ENCODE measurements around the gene DUSP22.
A peak's percentile ranks its signal among the peaks of the same experiment; 100 is the strongest.

The DUSP22 gene

DNA sequence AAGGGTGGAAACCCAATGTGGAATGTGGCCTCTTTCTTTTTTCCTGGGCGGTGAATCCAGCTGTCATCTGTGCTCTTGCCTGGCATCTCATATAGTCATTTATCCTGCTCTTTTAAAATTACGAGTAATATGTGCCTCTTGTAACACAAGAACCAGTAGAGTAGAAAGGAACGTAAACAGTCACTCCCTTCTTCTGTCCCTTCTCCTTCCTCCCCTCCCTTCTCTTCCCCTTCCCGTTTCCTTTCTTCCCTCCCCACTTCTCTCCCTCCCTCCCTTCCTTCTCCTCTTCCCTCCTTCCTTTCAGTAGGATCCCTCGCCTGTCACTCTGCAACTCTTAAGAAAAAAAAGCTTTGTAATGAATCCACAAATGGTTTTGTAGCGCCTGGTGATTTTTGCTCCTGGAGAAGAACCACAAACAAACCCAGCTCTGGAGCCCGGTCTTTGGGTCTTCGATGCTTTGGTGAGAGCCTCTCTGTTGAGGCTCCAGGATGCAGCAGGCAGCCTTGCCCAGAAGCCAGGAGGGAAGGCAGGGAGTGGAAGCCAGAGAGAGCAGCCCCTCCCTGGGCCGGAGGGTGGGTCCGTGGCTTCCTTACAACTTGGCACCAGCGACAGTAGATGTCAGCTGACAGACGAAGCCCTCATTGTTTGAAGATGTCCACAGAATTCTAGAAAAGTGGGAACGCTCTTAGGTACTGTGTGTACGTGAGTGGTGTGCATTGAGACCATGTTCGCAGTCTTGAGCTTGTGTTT is 15.0 kb downstream of the DUSP22 start:
- Mint-ChIP-seq H3K27me3 (no peaks in the 10 kb centered on the region), H3K4me3 (no peak overlapping the region), H3K4me1 (ENCODE audit: low read depth) (peaks cover 29% of the 10 kb centered on the region), H3K27ac (no peak overlapping the region), H3K36me3 (ENCODE audit: low read depth) (peaks cover 24% of the 10 kb centered on the region), H3K9me3 (no peaks in the 10 kb centered on the region)

DNA sequence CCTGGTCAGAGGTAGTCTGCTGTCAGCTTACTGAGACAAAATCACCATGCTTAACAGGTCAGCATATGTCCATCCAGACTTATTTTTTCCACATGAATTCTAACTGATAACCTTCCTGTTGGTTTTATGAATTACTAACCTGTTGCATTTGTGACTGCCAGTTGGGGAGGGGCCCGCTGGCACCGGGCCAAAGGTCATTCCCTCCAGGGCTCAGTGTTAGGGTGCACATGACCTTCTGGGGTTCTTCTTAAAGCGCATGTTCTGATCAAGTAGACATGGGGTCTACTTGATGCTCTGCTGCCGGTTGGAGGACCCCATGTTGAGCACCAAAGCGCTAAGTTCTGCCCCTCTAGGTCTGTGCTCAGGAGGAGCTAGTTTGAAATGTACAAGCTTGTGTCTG is 15.6 kb downstream of the DUSP22 start:
- no peak overlapping the region for H3K4me3 Mint-ChIP-seq
- peaks cover 26% of the 10 kb centered on the region for H3K36me3 Mint-ChIP-seq (ENCODE audit: low read depth)
- H3K9me3 Mint-ChIP-seq, result no peaks in the 10 kb centered on the region
- no peaks in the 10 kb centered on the region for H3K27me3 Mint-ChIP-seq
- H3K4me1 Mint-ChIP-seq (ENCODE audit: low read depth), result peaks cover 35% of the 10 kb centered on the region
- no peak overlapping the region for H3K27ac Mint-ChIP-seq

DNA sequence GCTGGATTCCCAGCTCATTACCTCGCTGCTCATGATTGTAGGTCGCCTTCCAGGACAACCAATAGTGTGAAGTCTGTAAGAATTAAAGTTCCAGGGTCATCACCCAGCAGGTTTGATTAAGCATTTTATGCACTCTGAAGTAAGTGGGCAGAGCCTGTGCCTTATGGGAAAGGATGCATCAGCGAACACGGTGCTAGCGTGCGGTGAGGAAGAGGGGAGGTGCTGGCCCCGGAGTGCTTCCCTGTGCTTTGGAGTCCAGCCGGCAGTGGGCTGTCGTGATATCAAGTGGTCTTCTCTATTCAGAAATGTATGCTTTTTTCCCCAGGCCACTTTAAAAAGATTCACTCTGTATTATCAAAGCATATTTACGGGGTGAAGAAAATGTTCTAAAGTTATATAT is 16.0 kb downstream of the DUSP22 start:
- peaks cover 26% of the 10 kb centered on the region for H3K36me3 Mint-ChIP-seq (ENCODE audit: low read depth)
- no peak overlapping the region for H3K27ac Mint-ChIP-seq
- no peak overlapping the region for H3K4me3 Mint-ChIP-seq
- H3K4me1 Mint-ChIP-seq (ENCODE audit: low read depth), result peaks cover 40% of the 10 kb centered on the region
- H3K9me3 Mint-ChIP-seq, result no peaks in the 10 kb centered on the region
- no peaks in the 10 kb centered on the region for H3K27me3 Mint-ChIP-seq

DNA sequence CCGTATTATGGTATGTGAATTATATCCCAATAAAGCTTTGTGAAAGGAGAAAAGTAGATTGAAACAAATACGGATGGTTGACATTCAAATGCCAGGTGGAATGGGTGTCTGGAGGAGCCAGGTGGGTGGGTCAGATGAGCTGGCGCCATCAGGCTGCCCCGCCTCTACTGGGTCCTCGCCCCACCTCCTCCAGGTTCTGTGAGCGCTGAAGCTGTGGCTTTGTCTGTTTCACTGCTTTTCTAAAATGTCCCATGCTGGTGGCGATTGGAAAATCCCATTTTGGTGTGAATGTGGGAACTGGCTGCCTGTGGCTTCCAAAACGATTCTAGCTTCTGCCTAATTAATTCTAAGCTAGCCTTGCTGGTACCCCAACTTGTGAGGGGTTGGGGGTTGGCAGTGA is 16.5 kb downstream of the DUSP22 start:
- Mint-ChIP-seq H3K27me3 (no peaks in the 10 kb centered on the region), H3K4me1 (ENCODE audit: low read depth) (peaks cover 41% of the 10 kb centered on the region), H3K36me3 (ENCODE audit: low read depth) (peaks cover 26% of the 10 kb centered on the region), H3K27ac (no peak overlapping the region), H3K4me3 (no peak overlapping the region), H3K9me3 (no peaks in the 10 kb centered on the region)

DNA sequence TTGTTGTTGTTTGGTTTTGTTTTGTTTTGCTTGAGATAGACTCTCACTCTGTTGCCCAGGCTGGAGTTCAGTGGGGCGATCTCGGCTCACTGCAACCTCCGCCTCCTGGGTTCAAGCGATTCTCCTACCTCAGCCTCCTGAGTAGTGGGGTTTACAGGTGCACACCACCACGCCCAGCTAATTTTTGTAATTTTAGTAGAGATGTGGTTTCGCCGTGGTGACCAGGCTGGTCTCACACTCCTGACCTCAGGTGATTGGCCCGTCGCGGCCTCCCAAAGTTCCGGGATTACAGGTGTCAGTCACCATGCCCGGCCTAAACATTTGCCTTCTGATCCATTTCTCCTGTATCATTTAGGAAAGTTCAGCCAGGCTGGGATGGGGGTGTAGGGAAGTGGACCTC is 17.7 kb downstream of the DUSP22 start:
- Mint-ChIP-seq H3K9me3 (no peaks in the 10 kb centered on the region), H3K4me1 (ENCODE audit: low read depth) (peaks cover 41% of the 10 kb centered on the region), H3K4me3 (no peak overlapping the region)

DNA sequence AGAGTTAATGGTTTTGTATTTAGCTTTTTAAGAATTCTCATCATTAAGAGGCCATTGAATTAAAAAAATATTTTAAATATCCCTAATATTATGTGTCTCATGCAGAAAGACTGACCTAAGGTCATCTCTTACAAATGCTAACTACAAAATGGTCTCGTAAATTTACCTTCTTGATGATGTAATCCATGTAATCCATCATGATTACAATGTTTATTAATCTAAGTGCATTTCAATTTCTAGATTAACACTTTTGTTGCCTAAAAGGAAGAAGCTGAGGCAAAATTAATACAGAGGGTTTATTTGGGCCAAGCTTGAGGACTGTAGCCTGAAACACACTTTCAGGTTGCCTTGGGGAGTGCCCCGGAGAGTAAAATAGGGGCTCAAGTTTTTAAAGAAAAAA is 18.4 kb downstream of the DUSP22 start:
- H3K4me3 Mint-ChIP-seq, result no peak overlapping the region
- H3K9me3 Mint-ChIP-seq, result no peaks in the 10 kb centered on the region
- H3K36me3 Mint-ChIP-seq (ENCODE audit: low read depth), result peaks cover 24% of the 10 kb centered on the region
- no peak overlapping the region for H3K27ac Mint-ChIP-seq
- H3K27me3 Mint-ChIP-seq, result no peaks in the 10 kb centered on the region
- H3K4me1 Mint-ChIP-seq (ENCODE audit: low read depth), result peaks cover 43% of the 10 kb centered on the region

More for the DNA sequence above, 17.7 kb downstream of the DUSP22 start:
- Mint-ChIP-seq H3K27me3 (no peaks in the 10 kb centered on the region), H3K36me3 (ENCODE audit: low read depth) (peaks cover 23% of the 10 kb centered on the region), H3K27ac (no peak overlapping the region)

DNA sequence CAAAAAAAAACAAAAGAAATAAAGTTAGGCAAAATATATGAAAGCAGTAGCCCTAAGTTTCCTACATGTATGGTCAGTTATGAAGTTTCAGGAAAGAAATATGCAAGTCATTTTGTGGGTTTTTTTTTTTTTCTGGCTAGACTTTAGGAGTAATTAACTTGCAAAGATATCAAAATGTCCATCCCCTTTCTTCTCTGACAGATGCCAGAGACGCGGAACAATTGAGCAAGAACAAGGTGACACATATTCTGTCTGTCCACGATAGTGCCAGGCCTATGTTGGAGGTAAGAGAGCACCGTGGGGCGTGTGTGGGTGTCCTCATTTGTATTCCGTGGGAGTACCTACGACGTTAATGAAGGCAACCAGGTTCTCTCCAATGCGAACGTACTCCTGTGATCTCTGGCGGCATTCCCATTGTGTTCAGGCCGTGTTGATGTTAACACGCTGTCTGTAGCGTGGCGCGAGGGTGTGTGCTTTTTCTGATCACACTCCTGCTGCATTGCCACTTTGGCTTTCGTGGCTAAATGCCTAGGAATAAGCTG is 19.5 kb downstream of the DUSP22 start:
- Mint-ChIP-seq H3K27ac (no peak overlapping the region), H3K36me3 (ENCODE audit: low read depth) (peaks cover 25% of the 10 kb centered on the region), H3K4me1 (ENCODE audit: low read depth) (peaks cover 51% of the 10 kb centered on the region), H3K9me3 (no peaks in the 10 kb centered on the region), H3K4me3 (no peak overlapping the region), H3K27me3 (no peaks in the 10 kb centered on the region)

DNA sequence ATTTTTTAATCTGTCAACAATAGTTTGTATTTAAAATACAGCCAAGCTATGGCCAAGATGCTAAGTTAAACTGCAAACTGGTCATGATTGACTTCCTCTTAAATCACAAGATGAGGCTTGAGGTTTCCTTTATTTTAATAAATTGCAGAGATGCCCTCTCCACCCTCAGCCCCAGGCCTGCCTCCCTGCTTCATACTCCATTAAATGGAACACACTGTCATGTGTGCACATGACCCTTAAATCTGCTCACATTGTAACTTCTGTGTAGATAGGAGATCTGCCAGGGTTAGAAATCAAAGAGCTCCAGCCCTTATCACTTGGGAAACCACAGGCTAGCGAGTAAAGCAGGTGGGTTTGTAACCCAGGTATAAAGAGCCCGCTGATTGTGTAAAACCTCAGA is 20.8 kb downstream of the DUSP22 start:
- H3K27ac Mint-ChIP-seq, result peak overlapping the region; percentile 4
- no peaks in the 10 kb centered on the region for H3K9me3 Mint-ChIP-seq
- peaks cover 25% of the 10 kb centered on the region for H3K36me3 Mint-ChIP-seq (ENCODE audit: low read depth)
- H3K27me3 Mint-ChIP-seq, result no peaks in the 10 kb centered on the region
- peak overlapping the region; percentile 4 for H3K4me3 Mint-ChIP-seq
- peaks cover 63% of the 10 kb centered on the region for H3K4me1 Mint-ChIP-seq (ENCODE audit: low read depth)

DNA sequence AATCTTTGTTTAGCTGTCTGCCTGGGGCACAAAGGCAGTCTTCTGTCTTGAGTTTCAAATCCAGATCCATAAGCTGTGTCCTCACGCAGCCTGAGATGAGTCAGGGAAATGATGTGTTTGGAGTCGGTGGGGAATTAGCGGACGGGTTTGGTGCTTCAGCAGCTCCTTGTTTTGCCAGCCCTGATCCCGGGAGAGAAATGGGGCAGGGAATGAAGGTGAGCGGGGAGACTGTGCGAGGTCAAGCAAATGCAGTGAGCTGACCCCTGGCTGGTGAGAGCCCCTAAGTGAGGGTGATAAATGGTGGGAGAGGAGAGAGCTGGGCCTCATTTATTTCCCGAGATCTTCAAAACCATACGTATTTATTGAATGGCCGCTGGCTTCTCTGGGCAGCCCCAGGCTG is 21.6 kb downstream of the DUSP22 start:
- Mint-ChIP-seq H3K9me3 (no peaks in the 10 kb centered on the region), H3K4me1 (ENCODE audit: low read depth) (peaks cover 59% of the 10 kb centered on the region), H3K27me3 (no peaks in the 10 kb centered on the region), H3K27ac (no peak overlapping the region), H3K4me3 (no peak overlapping the region), H3K36me3 (ENCODE audit: low read depth) (peaks cover 23% of the 10 kb centered on the region)

DNA sequence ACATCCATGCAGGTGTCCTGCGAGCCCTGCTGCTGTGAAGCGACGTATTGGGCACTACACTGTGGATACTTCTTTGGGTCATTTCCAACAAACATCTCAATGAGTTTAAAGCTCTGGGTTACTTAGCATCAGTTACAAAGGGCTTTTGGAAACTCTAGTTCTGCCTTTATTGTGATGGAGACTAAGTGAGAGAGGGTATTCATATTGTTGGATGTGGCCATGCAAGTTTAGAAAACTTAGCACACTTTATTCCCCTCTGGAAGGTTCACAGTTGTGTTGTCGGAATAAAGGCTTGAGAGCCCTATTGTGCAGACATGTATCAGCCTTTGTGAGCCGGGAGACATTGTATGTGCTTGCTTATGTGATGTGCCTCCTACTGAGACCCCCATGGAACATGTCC is 22.1 kb downstream of the DUSP22 start:
- Mint-ChIP-seq H3K27me3 (no peaks in the 10 kb centered on the region), H3K36me3 (ENCODE audit: low read depth) (peaks cover 27% of the 10 kb centered on the region), H3K4me3 (no peak overlapping the region), H3K9me3 (no peaks in the 10 kb centered on the region), H3K4me1 (ENCODE audit: low read depth) (peaks cover 54% of the 10 kb centered on the region), H3K27ac (no peak overlapping the region)

DNA sequence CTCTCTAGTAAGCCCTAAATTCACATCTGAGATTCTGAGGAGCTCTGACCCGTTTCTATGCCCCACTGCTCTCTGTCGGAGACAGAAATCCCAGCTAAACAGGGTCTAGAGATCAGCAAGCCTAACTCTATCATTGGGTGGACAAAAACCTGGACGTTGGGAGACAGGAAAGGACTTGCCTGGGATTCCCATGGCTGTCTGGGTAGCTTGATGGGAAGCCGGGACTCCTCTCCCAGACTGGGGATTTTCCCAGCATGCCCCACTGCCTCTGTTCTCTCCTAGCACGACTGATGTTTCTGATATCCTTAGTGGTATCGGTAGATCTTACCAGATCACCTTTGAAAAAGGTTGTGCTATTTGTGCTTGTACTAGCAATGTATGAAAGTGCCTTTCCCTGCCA is 22.9 kb downstream of the DUSP22 start:
- peaks cover 28% of the 10 kb centered on the region for H3K36me3 Mint-ChIP-seq (ENCODE audit: low read depth)
- H3K4me3 Mint-ChIP-seq, result no peak overlapping the region
- peaks cover 50% of the 10 kb centered on the region for H3K4me1 Mint-ChIP-seq (ENCODE audit: low read depth)

DNA sequence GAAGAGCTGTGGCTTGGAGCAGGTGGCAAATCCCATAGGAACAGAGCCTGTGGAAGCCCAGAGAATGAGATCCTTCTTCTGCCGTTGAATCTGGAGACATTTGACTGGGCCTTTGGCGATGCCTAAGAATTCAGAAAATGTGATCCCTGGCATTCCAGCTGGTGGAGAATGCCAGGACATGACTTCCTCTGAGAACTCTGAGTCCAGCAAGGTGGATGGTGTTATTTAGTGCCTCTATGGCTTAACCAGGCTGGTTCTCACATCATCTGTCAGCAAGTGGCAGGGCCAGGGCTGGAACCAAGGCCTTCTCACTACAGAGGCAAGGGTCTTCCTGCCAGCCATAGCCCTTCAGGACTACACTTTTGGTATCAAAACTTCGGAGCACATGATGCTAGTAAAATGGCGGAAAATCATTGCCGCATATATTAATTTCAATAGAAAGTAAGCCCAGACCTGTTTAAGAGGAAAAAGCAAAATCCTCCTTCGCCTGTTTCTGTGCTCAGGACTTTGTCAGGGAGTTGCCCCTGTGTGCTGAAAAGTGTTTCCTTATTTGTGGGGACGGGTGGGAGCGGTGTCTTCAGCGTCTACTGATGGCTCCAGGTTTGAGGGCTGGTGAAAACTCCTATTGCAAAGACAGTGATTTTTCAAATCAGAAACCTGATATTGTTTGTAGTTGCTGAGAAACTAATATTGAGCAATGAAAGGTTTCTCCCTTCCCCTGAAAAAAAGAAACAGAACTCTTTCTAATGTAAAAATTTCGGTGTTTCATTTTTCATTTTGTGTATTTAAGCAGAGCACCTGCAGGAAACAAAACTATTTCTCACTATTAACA is 23.9 kb downstream of the DUSP22 start:
- Mint-ChIP-seq H3K27ac (no peak overlapping the region), H3K4me3 (no peak overlapping the region), H3K4me1 (ENCODE audit: low read depth) (peaks cover 45% of the 10 kb centered on the region), H3K27me3 (no peaks in the 10 kb centered on the region), H3K36me3 (ENCODE audit: low read depth) (peaks cover 28% of the 10 kb centered on the region), H3K9me3 (no peaks in the 10 kb centered on the region)

More for the DNA sequence above, 22.9 kb downstream of the DUSP22 start:
- Mint-ChIP-seq H3K27ac (no peak overlapping the region), H3K27me3 (no peaks in the 10 kb centered on the region), H3K9me3 (no peaks in the 10 kb centered on the region)

DNA sequence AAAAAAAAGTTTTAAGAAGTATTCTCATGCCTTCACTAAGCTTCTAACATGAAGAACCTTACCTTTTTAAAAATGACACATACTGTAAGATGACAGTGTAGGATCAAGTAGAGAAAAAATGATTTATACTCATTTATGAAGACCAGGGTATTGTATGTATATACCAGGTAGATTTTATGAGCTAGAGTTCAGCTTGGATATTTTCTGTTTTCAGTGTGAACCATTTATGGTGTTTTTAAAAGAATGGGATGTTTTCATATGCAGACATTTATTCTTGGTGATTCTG is 24.4 kb downstream of the DUSP22 start:
- Mint-ChIP-seq H3K27me3 (no peaks in the 10 kb centered on the region), H3K4me3 (no peak overlapping the region), H3K9me3 (no peaks in the 10 kb centered on the region), H3K4me1 (ENCODE audit: low read depth) (peaks cover 40% of the 10 kb centered on the region), H3K36me3 (ENCODE audit: low read depth) (peaks cover 26% of the 10 kb centered on the region), H3K27ac (no peak overlapping the region)

DNA sequence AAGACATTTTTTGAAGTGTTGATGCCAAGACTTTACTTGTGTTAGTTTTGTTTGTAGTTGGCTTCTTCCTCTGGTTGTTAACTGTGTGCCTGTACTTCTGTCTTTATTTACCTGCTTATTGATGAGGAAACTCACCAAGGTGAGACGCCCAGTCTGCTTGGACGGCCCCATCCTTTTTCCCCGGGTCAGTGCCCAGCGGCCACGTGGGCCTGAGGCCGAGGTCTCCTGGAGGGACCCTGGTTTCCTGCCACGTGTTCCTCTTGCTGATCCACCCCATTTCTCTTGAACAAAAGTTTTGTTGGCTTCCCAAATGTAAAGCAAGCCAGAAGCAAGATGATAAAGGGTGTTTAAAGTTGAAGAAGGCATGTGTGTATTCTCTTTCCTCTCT is 24.8 kb downstream of the DUSP22 start:
- peak overlapping the region; percentile 68 for H3K27ac Mint-ChIP-seq

DNA sequence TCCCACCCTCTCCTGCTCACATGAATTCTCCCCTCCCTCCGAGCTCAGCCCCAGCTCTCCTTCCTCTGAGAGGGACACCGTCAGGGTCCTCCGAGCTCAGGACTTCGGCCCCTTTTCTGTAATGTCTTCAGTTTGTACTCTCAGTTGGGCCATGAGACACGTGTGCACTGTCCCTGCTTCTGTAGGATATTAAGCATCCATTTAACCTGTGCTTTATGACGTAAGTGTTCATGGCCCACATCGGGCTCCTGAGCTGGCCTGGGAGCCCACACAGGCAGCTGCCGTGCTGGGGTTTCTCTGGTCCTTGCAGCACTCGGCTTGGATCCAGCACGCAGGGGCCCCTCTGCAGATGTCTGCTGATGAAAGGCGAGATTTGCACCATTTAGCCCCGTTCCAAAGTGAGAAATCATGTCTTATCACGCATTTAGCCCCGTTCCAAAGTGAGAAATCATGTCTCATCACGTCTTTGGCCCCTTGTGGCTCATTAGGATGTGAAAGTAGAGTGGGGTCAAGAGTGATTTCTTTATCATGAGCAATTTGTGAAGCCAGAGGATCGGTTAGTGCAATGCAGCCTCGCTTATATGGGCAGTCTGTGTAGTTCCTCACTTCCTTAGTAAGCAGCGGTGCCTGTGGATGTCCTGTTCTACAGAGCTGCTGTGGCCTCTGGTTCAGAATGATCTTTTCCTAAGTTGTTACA is 25.3 kb downstream of the DUSP22 start:
- H3K4me1 Mint-ChIP-seq (ENCODE audit: low read depth), result peaks cover 31% of the 10 kb centered on the region
- H3K9me3 Mint-ChIP-seq, result no peaks in the 10 kb centered on the region
- peaks cover 18% of the 10 kb centered on the region for H3K36me3 Mint-ChIP-seq (ENCODE audit: low read depth)
- no peaks in the 10 kb centered on the region for H3K27me3 Mint-ChIP-seq
- no peak overlapping the region for H3K4me3 Mint-ChIP-seq
- peak overlapping the region; percentile 68 for H3K27ac Mint-ChIP-seq

More for the DNA sequence above, 24.8 kb downstream of the DUSP22 start:
- Mint-ChIP-seq H3K27me3 (no peaks in the 10 kb centered on the region), H3K4me3 (no peak overlapping the region), H3K9me3 (no peaks in the 10 kb centered on the region), H3K4me1 (ENCODE audit: low read depth) (peaks cover 37% of the 10 kb centered on the region), H3K36me3 (ENCODE audit: low read depth) (peaks cover 23% of the 10 kb centered on the region)

All from stimulated activated naive CD8-positive, alpha-beta T cell treated with anti-CD3 and anti-CD28 coated beads, Interleukin-15, Interleukin-2, amounts not matched to agents 100 ng/mL and 50 ng/mL, for 24 hours (primary cell).